Smooth muscle cell (in vitro differentiated cells): Measurements from ENCODE around the gene GDPGP1. TPM values are rescaled to one million over a fixed set of nuclear protein-coding genes. Genes with fewer than 3 reads are reported as not detected.

ENCODE experiments used
- DNase-seq: peaks from one replicate; lab custom pipeline; 2025; ENCODE audit not compliant: unreplicated experiment; lab: John Stamatoyannopoulos, UW
- H2AFZ ChIP-seq: fragments of 200-600 bp; sonication (generic); 2 replicates; pipeline ENCODE4 v1.6.0; 2016; ENCODE audit warnings: antibody characterized with exemption, low read depth, mild to moderate bottlenecking
- H3F3A ChIP-seq: fragments of 200-600 bp; sonication (generic); 2 replicates; pipeline ENCODE4 v1.6.0; 2017; ENCODE audit warnings: antibody characterized with exemption, low read depth
- H3K27ac ChIP-seq: fragments of 200-600 bp; sonication (generic); 2 replicates; pipeline ENCODE4 v1.5.1; 2016; ENCODE audit warnings: low read depth, mild to moderate bottlenecking
- H3K27me3 ChIP-seq: fragments of 200-600 bp; sonication (generic); 2 replicates; pipeline ENCODE4 v1.6.1; 2016; ENCODE audit warnings: low read depth, mild to moderate bottlenecking
- H3K36me3 ChIP-seq: fragments of 200-600 bp; sonication (generic); 2 replicates; pipeline ENCODE4 v1.5.1; 2016; ENCODE audit warnings: low read depth
- H3K4me1 ChIP-seq: fragments of 200-600 bp; sonication (generic); 2 replicates; pipeline ENCODE4 v1.5.1; 2016; ENCODE audit warnings: low read depth
- H3K4me2 ChIP-seq: fragments of 200-600 bp; sonication (generic); 2 replicates; pipeline ENCODE4 v1.6.0; 2016; ENCODE audit warnings: mild to moderate bottlenecking
- H3K4me3 ChIP-seq: fragments of 200-600 bp; sonication (generic); 2 replicates; pipeline ENCODE4 v1.5.1; 2016; ENCODE audit warnings: mild to moderate bottlenecking
- H3K79me2 ChIP-seq: fragments of 200-600 bp; sonication (generic); 2 replicates; pipeline ENCODE4 v1.6.0; 2016; ENCODE audit warnings: low read depth, mild to moderate bottlenecking
- H3K9ac ChIP-seq: fragments of 200-600 bp; sonication (generic); 2 replicates; pipeline ENCODE4 v1.6.0; 2016; ENCODE audit warnings: low read depth
- H3K9me3 ChIP-seq: fragments of 200-600 bp; sonication (generic); replicated peaks from 2 replicates; pipeline ENCODE4 v1.5.1; 2016; ENCODE audit warnings: low read depth
- H4K20me1 ChIP-seq: fragments of 200-600 bp; sonication (generic); 2 replicates; pipeline ENCODE4 v1.6.0; 2016; ENCODE audit warnings: low read depth
- WGBS: methylation state at CpG from one replicate; pipeline ENCODE4 v1.1.7; 2016; ENCODE audit warnings: low lambda C conversion rate; 5-methylcytosine and 5-hydroxymethylcytosine counted together
- polyA plus RNA-seq: library from polyadenylated mRNA; unstranded; fragments of >200 nt; fragmentation: Nextera tagmentation; extraction: Ambion mirVana; gene quantifications from 2 replicates; pipeline ENCODE4 v1.2.1, GENCODE V29; 2016
- total RNA-seq: library from RNA; depleted of rRNA; stranded (reverse); fragments of >200 nt; gene quantifications from 2 replicates; pipeline ENCODE4 v1.2.3, GENCODE V29; 2014
- TF ChIP-seq, protein P1 (sequence below): fragments of 200-600 bp; sonication (generic); IDR thresholded peaks from 2 replicates; pipeline ENCODE4 v1.5.1; 2017; ENCODE audit warnings: borderline replicate concordance, mild to moderate bottlenecking, antibody characterized with exemption; ENCODE audit not compliant: insufficient read depth, poor library complexity, severe bottlenecking

Gene GDPGP1
- total and polyA plus RNA-seq, 2 experiments from 2014 or later = 0.09 to 0.21 TPM

- Histone ChIP-seq H3K4me3 (no peak overlapping the region), H3K27me3 (no peaks in the 10 kb centered on the region), H3F3A (no peaks in the 10 kb centered on the region), H3K4me1 (no peaks in the 10 kb centered on the region), H3K36me3 (no peaks in the 10 kb centered on the region), H3K79me2 (no peaks in the 10 kb centered on the region), H3K4me2 (no peak overlapping the region), H2AFZ (no peak overlapping the region), H3K27ac (no peak overlapping the region), H4K20me1 (no peaks in the 10 kb centered on the region), H3K9me3 (no peaks in the 10 kb centered on the region), H3K9ac (no peak overlapping the region)
- 87% methylated on average over 22 of the region's 22 CpGs for WGBS
- TF ChIP-seq, protein P1, sequence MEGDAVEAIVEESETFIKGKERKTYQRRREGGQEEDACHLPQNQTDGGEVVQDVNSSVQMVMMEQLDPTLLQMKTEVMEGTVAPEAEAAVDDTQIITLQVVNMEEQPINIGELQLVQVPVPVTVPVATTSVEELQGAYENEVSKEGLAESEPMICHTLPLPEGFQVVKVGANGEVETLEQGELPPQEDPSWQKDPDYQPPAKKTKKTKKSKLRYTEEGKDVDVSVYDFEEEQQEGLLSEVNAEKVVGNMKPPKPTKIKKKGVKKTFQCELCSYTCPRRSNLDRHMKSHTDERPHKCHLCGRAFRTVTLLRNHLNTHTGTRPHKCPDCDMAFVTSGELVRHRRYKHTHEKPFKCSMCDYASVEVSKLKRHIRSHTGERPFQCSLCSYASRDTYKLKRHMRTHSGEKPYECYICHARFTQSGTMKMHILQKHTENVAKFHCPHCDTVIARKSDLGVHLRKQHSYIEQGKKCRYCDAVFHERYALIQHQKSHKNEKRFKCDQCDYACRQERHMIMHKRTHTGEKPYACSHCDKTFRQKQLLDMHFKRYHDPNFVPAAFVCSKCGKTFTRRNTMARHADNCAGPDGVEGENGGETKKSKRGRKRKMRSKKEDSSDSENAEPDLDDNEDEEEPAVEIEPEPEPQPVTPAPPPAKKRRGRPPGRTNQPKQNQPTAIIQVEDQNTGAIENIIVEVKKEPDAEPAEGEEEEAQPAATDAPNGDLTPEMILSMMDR = no peak
- no peak for DNase-seq
Observed at GRCh38 chr15:90241343-90242192, 7.6 kb downstream of the GDPGP1 start.

- Histone ChIP-seq H3K27me3 (no peaks in the 10 kb centered on the region), H3K9ac (no peak overlapping the region), H3K79me2 (no peaks in the 10 kb centered on the region), H3K4me1 (no peaks in the 10 kb centered on the region), H3K27ac (no peak overlapping the region), H3K9me3 (no peaks in the 10 kb centered on the region), H3K36me3 (no peaks in the 10 kb centered on the region), H3F3A (no peaks in the 10 kb centered on the region), H3K4me3 (no peak overlapping the region), H4K20me1 (no peaks in the 10 kb centered on the region), H3K4me2 (no peak overlapping the region), H2AFZ (no peak overlapping the region)
- 86% methylated on average over 10 of the region's 10 CpGs for WGBS
- no peak for DNase-seq
- TF ChIP-seq, protein P1 = no peak
Observed at GRCh38 chr15:90243943-90244639, 10.1 kb downstream of the GDPGP1 start.

DNA sequence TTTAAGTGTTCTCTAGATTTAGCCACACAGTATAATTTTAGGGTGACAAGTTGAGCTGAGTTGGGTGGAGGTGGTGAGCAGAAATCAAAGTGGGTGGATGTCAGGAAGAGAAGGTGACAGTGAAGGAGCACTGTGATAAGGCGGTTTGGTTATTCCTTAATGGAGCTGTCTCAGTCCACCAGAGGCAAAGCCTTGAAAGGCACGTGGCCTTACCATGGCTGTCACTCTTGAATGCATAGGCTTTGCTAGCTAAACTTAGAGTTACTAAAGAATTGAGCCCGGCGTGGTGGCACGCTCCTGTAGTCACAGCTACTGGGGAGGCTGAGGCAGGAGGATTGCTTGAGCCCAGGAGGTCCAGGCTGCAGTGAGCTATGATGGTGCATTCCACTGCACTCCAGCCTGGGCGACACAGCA lies 14.8 kb downstream of the GDPGP1 start:
- H3K36me3 ChIP-seq = no peaks in the 10 kb centered on the region
- no peaks in the 10 kb centered on the region for H3K4me1 ChIP-seq
- no peak for DNase-seq
- no peaks in the 10 kb centered on the region for H3F3A ChIP-seq
- TF ChIP-seq, protein P1 = no peak
- H3K27me3 ChIP-seq = no peaks in the 10 kb centered on the region
- no peaks in the 10 kb centered on the region for H4K20me1 ChIP-seq
- WGBS = 72% methylated on average over 6 of the region's 6 CpGs
- peak overlapping the region; percentile 86 for H3K4me2 ChIP-seq
- H3K79me2 ChIP-seq = no peaks in the 10 kb centered on the region
- peak overlapping the region; percentile 71 for H2AFZ ChIP-seq
- peak overlapping the region; percentile 57 for H3K4me3 ChIP-seq
- H3K9ac ChIP-seq = no peak overlapping the region
- no peak overlapping the region for H3K27ac ChIP-seq
- no peaks in the 10 kb centered on the region for H3K9me3 ChIP-seq
